Measurements from ENCODE around the gene XYLB. TPM values are rescaled to one million over a fixed set of nuclear protein-coding genes. Genes with fewer than 3 reads are reported as not detected.
"Not testable (repeated sequence)": the region's sequence is repeated elsewhere in the genome, so short reads cannot be mapped to it uniquely, and the experiment has no call there.

Gene XYLB
- total and polyA plus RNA-seq, 3 experiments from 2014 or later, result 0.15 to 6.2 (median 5.7) TPM

DNA sequence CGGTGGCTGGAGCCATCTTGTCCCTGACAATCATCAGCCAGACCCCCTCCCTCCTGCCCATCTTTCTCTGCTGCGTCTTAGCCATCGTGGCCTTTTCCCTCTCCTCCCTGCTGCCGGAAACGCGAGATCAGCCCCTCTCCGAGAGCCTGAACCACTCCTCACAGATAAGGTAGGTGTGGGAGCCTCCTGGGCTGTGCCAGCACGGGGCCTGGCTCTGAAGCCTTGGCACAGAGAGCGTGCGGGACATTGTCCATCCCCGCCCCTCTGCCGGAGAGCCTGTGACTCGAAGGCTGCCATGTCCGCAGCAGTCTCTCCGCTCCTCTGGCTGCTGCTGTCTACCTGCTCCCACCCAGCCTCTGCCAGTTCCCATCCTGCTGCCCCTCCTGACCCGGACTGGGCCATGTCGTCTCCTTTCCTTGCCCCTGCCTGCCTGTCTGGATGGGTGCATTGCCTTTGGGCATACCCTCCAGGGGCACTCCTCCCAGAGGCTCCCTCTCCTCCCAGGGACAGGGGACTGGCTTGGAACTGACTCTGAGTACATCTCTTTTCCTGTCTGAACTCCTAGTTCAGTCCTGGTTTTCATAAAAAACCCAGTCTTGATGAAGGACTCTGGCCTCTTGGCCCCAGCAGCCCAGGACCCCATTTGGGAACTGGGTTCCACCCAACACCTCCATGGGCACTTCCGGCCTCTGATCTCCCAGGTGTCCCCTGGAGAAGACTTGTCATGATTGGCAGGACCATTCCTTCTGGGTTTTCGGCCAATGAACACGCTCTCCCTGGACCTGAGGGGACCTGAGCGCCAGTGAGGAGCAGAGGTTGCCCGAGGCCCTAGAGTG, 30.0 kb upstream of the XYLB start:
- H3K4me1 Mint-ChIP-seq, result no peaks in the 10 kb centered on the region
- ChIA-PET CTCF (no interaction called here), POLR2A (no interaction called here)
- Histone ChIP-seq H3K27me3 (ENCODE audit: insufficient read depth, low read length, poor library complexity, severe bottlenecking) (no peaks in the 10 kb centered on the region), H3K9me3 (ENCODE audit: low read length) (no peaks in the 10 kb centered on the region), H3K4me3 (ENCODE audit: low read length) (no peak overlapping the region), H3K4me1 (ENCODE audit: insufficient read depth, low read length) (no peaks in the 10 kb centered on the region), H3K36me3 (ENCODE audit: insufficient read depth, low read length) (no peaks in the 10 kb centered on the region), H3K27ac (ENCODE audit: low read depth, low read length) (no peak overlapping the region)
- H3K27ac Mint-ChIP-seq, result peak overlapping the region in 1 of 8 donors; percentile 55
- peaks cover 0 to 2% (median 0%) of the 10 kb centered on the region in 5 donors for H3K9me3 Mint-ChIP-seq
- H3K27me3 Mint-ChIP-seq, result peaks cover 1 to 9% of the 10 kb centered on the region in 2 donors
- no peak overlapping the region for H3K4me3 Mint-ChIP-seq
- H3K36me3 Mint-ChIP-seq, result peaks cover 0 to 2% (median 0%) of the 10 kb centered on the region in 3 donors
- DNase-seq, result no peak

DNA sequence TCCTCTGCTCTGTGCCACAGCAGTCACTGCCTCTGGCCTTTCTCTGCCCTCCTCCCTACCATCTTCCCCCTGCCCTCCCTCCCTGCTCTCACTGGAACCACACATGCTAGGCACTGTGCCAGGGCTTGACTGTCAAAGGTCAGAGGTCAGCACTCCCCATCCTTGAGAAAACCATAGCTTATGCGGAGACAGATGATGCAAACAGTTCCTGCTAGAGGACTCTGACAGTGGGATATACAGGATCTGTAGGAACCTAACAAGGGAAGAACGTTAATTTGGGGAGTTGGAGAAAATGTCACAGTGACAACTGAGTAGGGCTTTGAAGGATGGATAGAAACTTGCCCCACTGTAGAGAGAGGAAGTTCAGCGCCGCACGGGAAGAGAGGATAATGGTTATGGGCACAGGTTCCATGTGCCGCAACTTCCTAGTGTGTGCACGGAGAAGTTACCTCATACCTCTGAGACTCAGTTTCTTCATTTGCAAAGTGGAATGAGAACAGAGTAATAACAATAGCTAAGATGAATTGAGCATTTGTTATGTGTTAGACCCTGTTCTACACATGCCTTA, 29.3 kb upstream of the XYLB start:
- Histone ChIP-seq H3K27me3 (ENCODE audit: insufficient read depth, low read length, poor library complexity, severe bottlenecking) (no peaks in the 10 kb centered on the region), H3K27ac (ENCODE audit: low read depth, low read length) (no peak overlapping the region), H3K36me3 (ENCODE audit: insufficient read depth, low read length) (no peaks in the 10 kb centered on the region), H3K4me1 (ENCODE audit: insufficient read depth, low read length) (no peaks in the 10 kb centered on the region), H3K9me3 (ENCODE audit: low read length) (no peaks in the 10 kb centered on the region), H3K4me3 (ENCODE audit: low read length) (no peak overlapping the region)
- DNase-seq, result no peak
- Mint-ChIP-seq H3K4me1 (no peaks in the 10 kb centered on the region), H3K27ac (peak overlapping the region in 1 of 8 donors; percentile 55), H3K27me3 (peaks cover 1 to 6% of the 10 kb centered on the region in 2 donors), H3K4me3 (no peak overlapping the region), H3K9me3 (peaks cover 0 to 4% (median 0%) of the 10 kb centered on the region in 5 donors), H3K36me3 (peaks cover 0 to 2% (median 0%) of the 10 kb centered on the region in 3 donors)
- POLR2A ChIA-PET, result no interaction called here
- CTCF ChIA-PET, result no interaction called here

DNA sequence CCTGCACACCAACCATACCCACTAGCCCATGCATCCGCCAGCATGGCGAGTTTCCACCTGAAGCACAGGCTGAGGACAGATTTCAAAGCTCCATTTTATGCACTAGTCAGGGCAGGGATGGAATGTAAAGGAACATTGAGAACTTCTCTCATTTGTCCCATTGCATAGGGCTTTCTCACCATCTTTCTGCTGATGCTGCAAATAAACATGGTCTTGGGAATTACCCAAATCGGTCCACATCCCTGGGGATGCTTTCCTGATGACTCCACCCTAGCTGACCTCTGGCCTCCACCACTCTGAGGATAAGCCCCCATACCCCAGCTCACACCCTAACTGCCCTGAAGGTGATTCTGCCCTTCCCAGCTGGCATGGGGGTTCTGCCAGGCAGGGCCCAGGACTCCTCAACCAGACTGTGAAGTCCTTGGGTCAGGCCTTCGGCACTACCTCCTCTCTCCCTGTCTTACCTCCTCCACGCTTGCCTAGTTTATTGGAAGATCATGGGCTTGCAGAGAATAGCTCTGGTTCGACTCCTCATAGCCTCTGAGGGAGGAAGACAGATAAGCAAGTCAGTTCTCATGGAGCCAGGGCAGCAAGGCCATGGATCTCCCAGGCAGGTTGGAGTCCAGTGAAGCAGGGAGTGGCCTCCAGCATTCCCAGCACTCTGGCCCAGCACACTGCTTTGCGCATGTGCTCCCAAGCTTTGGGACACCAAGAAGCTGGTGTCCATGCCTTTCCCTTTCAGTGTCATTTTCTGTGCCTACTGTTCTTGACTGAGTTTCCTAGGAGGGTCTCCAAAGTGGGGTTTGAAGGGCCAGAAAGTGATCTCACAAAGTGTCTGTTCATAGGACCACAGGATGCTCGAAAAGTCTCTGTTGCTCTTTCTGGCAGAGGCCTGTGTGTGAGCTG, 27.6 kb upstream of the XYLB start:
- H3K36me3 Mint-ChIP-seq, result peaks cover 0 to 2% (median 2%) of the 10 kb centered on the region in 3 donors
- Histone ChIP-seq H3K27me3 (ENCODE audit: insufficient read depth, low read length, poor library complexity, severe bottlenecking) (no peaks in the 10 kb centered on the region), H3K9me3 (ENCODE audit: low read length) (no peaks in the 10 kb centered on the region), H3K4me1 (ENCODE audit: insufficient read depth, low read length) (no peaks in the 10 kb centered on the region), H3K27ac (ENCODE audit: low read depth, low read length) (no peak overlapping the region), H3K36me3 (ENCODE audit: insufficient read depth, low read length) (no peaks in the 10 kb centered on the region), H3K4me3 (ENCODE audit: low read length) (no peak overlapping the region)
- CTCF ChIA-PET, result no interaction called here
- H3K9me3 Mint-ChIP-seq, result peaks cover 0 to 5% (median 0%) of the 10 kb centered on the region in 5 donors
- H3K27me3 Mint-ChIP-seq, result peaks cover 0 to 8% of the 10 kb centered on the region in 2 donors
- no peak for DNase-seq
- no peak overlapping the region for H3K4me3 Mint-ChIP-seq
- no peak overlapping the region for H3K27ac Mint-ChIP-seq
- H3K4me1 Mint-ChIP-seq, result no peaks in the 10 kb centered on the region
- POLR2A ChIA-PET, result no interaction called here

DNA sequence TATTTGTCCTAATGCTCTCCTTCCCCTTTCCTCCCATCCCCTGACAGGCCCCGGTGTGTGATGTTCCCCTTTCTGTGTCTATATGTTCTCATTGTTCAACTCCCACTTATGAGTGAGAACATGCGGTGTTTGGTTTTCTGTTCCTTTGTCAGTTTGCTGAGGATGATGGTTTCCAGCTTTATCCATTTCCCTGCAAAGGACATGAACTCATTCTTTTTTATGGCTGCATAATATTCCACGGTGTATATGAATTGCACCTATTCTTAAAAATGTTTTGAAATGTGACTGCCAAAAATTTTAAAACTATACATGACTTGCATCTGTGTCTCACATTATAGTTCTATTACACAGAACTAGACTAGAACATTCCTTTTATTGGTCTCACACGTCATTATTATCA, 25.9 kb upstream of the XYLB start:
- H3K4me1 ChIP-seq (ENCODE audit: insufficient read depth, low read length); CTCF ChIA-PET; H3K4me1 Mint-ChIP-seq; H3K36me3 ChIP-seq (ENCODE audit: insufficient read depth, low read length); H3K9me3 Mint-ChIP-seq; H3K27ac ChIP-seq (ENCODE audit: low read depth, low read length); H3K9me3 ChIP-seq (ENCODE audit: low read length); H3K4me3 ChIP-seq (ENCODE audit: low read length); H3K27ac Mint-ChIP-seq; POLR2A ChIA-PET; H3K27me3 ChIP-seq (ENCODE audit: insufficient read depth, low read length, poor library complexity, severe bottlenecking); H3K4me3 Mint-ChIP-seq; H3K36me3 Mint-ChIP-seq; DNase-seq: not testable (repeated sequence)
- H3K27me3 Mint-ChIP-seq, result peaks cover 2 to 17% of the 10 kb centered on the region in 2 donors

DNA sequence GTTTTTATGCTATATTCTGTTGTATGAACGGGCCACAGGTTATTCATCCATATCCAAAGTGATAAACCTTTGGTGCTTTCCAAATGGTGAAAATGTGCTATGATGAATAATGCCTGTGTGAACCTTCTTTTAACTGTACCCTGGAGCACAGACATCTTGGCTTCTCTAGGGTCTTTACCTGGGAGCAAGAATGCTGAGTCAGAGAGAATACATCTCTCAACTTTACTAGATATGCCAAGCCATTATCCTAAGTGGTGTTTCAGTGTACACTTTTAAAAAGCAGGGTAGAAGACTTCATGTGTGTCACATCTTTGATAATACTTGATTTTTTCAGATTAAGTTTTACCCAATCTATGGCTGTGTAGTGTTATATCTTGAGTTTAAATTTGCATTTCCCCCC, 23.5 kb upstream of the XYLB start:
- Histone ChIP-seq H3K27me3 (ENCODE audit: insufficient read depth, low read length, poor library complexity, severe bottlenecking) (no peaks in the 10 kb centered on the region), H3K9me3 (ENCODE audit: low read length) (no peaks in the 10 kb centered on the region), H3K4me3 (ENCODE audit: low read length) (no peak overlapping the region), H3K36me3 (ENCODE audit: insufficient read depth, low read length) (no peaks in the 10 kb centered on the region), H3K4me1 (ENCODE audit: insufficient read depth, low read length) (no peaks in the 10 kb centered on the region), H3K27ac (ENCODE audit: low read depth, low read length) (no peak overlapping the region)
- ChIA-PET POLR2A (no interaction called here), CTCF (no interaction called here)
- Mint-ChIP-seq H3K36me3 (peaks cover 0 to 4% (median 2%) of the 10 kb centered on the region in 3 donors), H3K27me3 (peaks cover 9 to 29% of the 10 kb centered on the region in 2 donors), H3K9me3 (peaks cover 0 to 5% (median 0%) of the 10 kb centered on the region in 5 donors), H3K4me3 (no peak overlapping the region), H3K27ac (no peak overlapping the region), H3K4me1 (no peaks in the 10 kb centered on the region)
- DNase-seq, result no peak

DNA sequence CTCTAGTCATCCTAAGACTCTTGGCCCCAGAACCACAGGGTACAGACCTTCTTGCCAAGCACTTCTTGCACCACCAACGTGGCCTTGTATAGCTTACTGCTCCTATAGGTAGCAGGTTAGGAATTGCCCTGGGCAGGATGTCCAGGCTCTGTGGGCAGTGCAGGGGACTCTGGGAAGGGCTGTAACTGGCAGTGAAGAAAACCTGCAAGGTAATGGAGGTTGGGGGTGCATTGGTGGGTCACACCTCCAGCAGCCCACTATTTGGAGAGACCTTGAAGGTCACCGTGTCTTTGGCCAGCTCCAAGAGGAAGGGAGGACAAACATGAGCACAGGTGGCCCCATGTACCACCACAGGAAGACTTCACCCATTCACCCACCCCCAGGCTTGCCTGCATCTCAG, 21.3 kb upstream of the XYLB start:
- Histone ChIP-seq H3K27me3 (ENCODE audit: insufficient read depth, low read length, poor library complexity, severe bottlenecking) (no peaks in the 10 kb centered on the region), H3K27ac (ENCODE audit: low read depth, low read length) (no peak overlapping the region), H3K4me3 (ENCODE audit: low read length) (no peak overlapping the region), H3K4me1 (ENCODE audit: insufficient read depth, low read length) (no peaks in the 10 kb centered on the region), H3K36me3 (ENCODE audit: insufficient read depth, low read length) (no peaks in the 10 kb centered on the region), H3K9me3 (ENCODE audit: low read length) (no peaks in the 10 kb centered on the region)
- Mint-ChIP-seq H3K36me3 (peaks cover 0 to 4% (median 2%) of the 10 kb centered on the region in 3 donors), H3K9me3 (peaks cover 0 to 5% (median 0%) of the 10 kb centered on the region in 5 donors), H3K4me3 (no peak overlapping the region), H3K27ac (no peak overlapping the region), H3K4me1 (no peaks in the 10 kb centered on the region), H3K27me3 (peaks cover 9 to 29% of the 10 kb centered on the region in 2 donors)
- ChIA-PET CTCF (interaction anchor here (1.0 kb wide), 1 partner anchor 21 kb away, joined by 3 read pairs; the partner anchor contains the start of gene XYLB), POLR2A (no interaction called here)
- no peak for DNase-seq

DNA sequence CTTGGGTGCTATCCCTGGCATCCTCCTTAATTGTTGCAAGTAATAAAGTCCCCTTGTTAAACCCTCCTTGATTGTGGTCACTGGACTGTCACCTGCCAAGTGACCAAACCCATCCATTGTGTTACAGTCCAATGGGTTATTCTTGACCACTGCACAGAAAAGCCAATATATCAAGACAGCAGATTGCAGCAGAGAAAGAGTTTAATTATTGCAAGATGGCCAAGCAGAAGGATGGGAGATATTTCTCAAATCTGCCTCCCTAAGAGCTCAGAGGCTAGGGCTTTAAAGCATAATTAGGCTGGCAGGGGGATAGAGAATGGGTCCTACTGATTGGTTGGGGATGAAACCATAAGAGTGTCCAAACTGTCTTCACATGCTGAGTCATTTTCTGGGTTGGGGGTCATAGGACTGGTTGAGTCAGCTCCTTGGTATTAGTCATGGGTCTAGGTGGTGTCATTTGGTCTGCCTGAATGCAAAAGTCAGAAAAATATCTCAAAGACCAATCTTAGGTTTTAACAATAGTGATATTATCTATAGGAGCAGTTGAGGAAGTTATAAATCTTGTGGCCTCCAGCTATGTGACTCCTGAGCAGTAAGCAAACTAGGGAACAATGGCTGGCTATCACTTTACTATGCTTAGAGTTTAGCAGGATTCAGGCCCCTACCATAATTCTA, 19.1 kb upstream of the XYLB start:
- Histone ChIP-seq H3K36me3 (ENCODE audit: insufficient read depth, low read length) (no peaks in the 10 kb centered on the region), H3K4me1 (ENCODE audit: insufficient read depth, low read length) (no peaks in the 10 kb centered on the region), H3K9me3 (ENCODE audit: low read length) (no peaks in the 10 kb centered on the region), H3K27ac (ENCODE audit: low read depth, low read length) (no peak overlapping the region), H3K4me3 (ENCODE audit: low read length) (no peak overlapping the region), H3K27me3 (ENCODE audit: insufficient read depth, low read length, poor library complexity, severe bottlenecking) (no peaks in the 10 kb centered on the region)
- Mint-ChIP-seq H3K4me3 (no peak overlapping the region), H3K27ac (no peak overlapping the region), H3K4me1 (no peaks in the 10 kb centered on the region), H3K9me3 (no peaks in the 10 kb centered on the region), H3K36me3 (peaks cover 0 to 4% (median 0%) of the 10 kb centered on the region in 3 donors), H3K27me3 (peaks cover 12 to 29% of the 10 kb centered on the region in 2 donors)
- DNase-seq, result no peak
- POLR2A ChIA-PET, result interaction anchor here (0.7 kb wide), 1 partner anchor 123 kb away, joined by 3 read pairs; no protein-coding TSS in a partner anchor
- CTCF ChIA-PET, result interaction anchor here (3.9 kb wide), 1 partner anchor 19 kb away, joined by 20 read pairs; the partner anchor contains the start of gene XYLB
